GM23338 (cell line): ENCODE measurements around the gene SETX. TPM values are rescaled to one million over a fixed set of nuclear protein-coding genes. Genes with fewer than 3 reads are reported as not detected.

ENCODE experiments used
- ATAC-seq: fragments of 200-7000 bp; cut with Tn5 transposase; 3 replicates; pipeline ENCODE4 v1.9.1; 2020
- DNase-seq: peaks from one replicate; pipeline ENCODE4 v3.0.0-alpha.2; 2015; ENCODE audit warnings: low spot score
- H2AFZ ChIP-seq: fragments of 200-600 bp; sonication (generic); 2 replicates; pipeline ENCODE4 v1.8.0; 2016; ENCODE audit warnings: antibody characterized with exemption, mild to moderate bottlenecking, moderate library complexity
- H3F3A ChIP-seq: fragments of 200-600 bp; sonication (generic); replicated peaks from 2 replicates; pipeline ENCODE4 v1.8.0; 2017; ENCODE audit warnings: antibody characterized with exemption, mixed run types, low read depth
- H3K27ac ChIP-seq: fragments of 200-600 bp; sonication (generic); 2 replicates; pipeline ENCODE4 v1.6.1; 2016; ENCODE audit warnings: low read depth
- H3K27me3 ChIP-seq: fragments of 200-600 bp; sonication (generic); 2 replicates; pipeline ENCODE4 v1.8.0; 2016; ENCODE audit warnings: mild to moderate bottlenecking, mixed run types, moderate library complexity; ENCODE audit not compliant: insufficient read depth
- H3K36me3 ChIP-seq: fragments of 200-600 bp; sonication (generic); 2 replicates; pipeline ENCODE4 v1.8.0; 2016; ENCODE audit warnings: mild to moderate bottlenecking; ENCODE audit not compliant: insufficient read depth
- H3K4me1 ChIP-seq: fragments of 200-600 bp; sonication (generic); 2 replicates; pipeline ENCODE4 v1.8.0; 2016; ENCODE audit warnings: mild to moderate bottlenecking, moderate library complexity; ENCODE audit not compliant: insufficient read depth
- H3K4me2 ChIP-seq: fragments of 200-600 bp; sonication (generic); 2 replicates; pipeline ENCODE4 v1.7.1; 2017; ENCODE audit warnings: mixed run types
- H3K4me3 ChIP-seq: fragments of 200-600 bp; sonication (generic); 2 replicates; pipeline ENCODE4 v1.6.1; 2016; ENCODE audit warnings: mixed run types
- H3K79me2 ChIP-seq: fragments of 200-600 bp; sonication (generic); replicated peaks from 2 replicates; pipeline ENCODE4 v1.8.0; 2017; ENCODE audit warnings: mild to moderate bottlenecking; ENCODE audit not compliant: insufficient read depth
- H3K9me2 ChIP-seq: fragments of 200-600 bp; sonication (generic); 2 replicates; pipeline ENCODE4 v1.8.0; 2017; ENCODE audit not compliant: insufficient read depth
- H4K20me1 ChIP-seq: fragments of 200-600 bp; sonication (generic); replicated peaks from 2 replicates; pipeline ENCODE4 v1.8.0; 2017; ENCODE audit warnings: mild to moderate bottlenecking; ENCODE audit not compliant: insufficient read depth
- H3K27ac Mint-ChIP-seq: 2 replicates; pipeline ENCODE4 v1.8.0; 2020; ENCODE audit warnings: inconsistent platforms, mild to moderate bottlenecking, moderate library complexity, mixed read lengths
- H3K27me3 Mint-ChIP-seq: 3 replicates; pipeline ENCODE4 v1.8.0; 2022; ENCODE audit warnings: low read depth, mild to moderate bottlenecking, moderate library complexity, mixed read lengths, inconsistent platforms; ENCODE audit not compliant: insufficient read depth, poor library complexity
- H3K36me3 Mint-ChIP-seq: 3 replicates; pipeline ENCODE4 v1.8.0; 2021; ENCODE audit warnings: low read depth, mild to moderate bottlenecking, inconsistent platforms, moderate library complexity, mixed read lengths
- H3K4me1 Mint-ChIP-seq: 3 replicates; pipeline ENCODE4 v1.8.0; 2020; ENCODE audit warnings: mild to moderate bottlenecking, inconsistent platforms, mixed read lengths
- H3K4me3 Mint-ChIP-seq: 3 replicates; pipeline ENCODE4 v1.8.0; 2021; ENCODE audit warnings: moderate library complexity, mild to moderate bottlenecking, inconsistent platforms, mixed read lengths
- H3K9me3 Mint-ChIP-seq: 3 replicates; pipeline ENCODE4 v1.8.0; 2020; ENCODE audit warnings: moderate library complexity, mild to moderate bottlenecking, inconsistent platforms, mixed read lengths
- EZH2 ChIP-seq: fragments of 200-600 bp; sonication (generic); IDR thresholded peaks from one replicate; pipeline ENCODE4 v1.8.0; 2017; ENCODE audit warnings: antibody characterized with exemption, mild to moderate bottlenecking, low read depth; ENCODE audit not compliant: unreplicated experiment
- JUNB ChIP-seq: IDR thresholded peaks from one replicate; pipeline ENCODE4 v1.6.1; 2016; ENCODE audit warnings: antibody characterized with exemption; ENCODE audit not compliant: unreplicated experiment
- POLR2AphosphoS5 ChIP-seq: IDR thresholded peaks from 2 replicates; pipeline ENCODE4 v1.6.1; 2016; ENCODE audit warnings: antibody characterized with exemption, low read depth
- STAT1 ChIP-seq: IDR thresholded peaks from one replicate; pipeline ENCODE4 v1.6.1; 2016; ENCODE audit warnings: antibody characterized with exemption; ENCODE audit not compliant: unreplicated experiment
- ZNF331 ChIP-seq: fragments of 250-450 bp; sonication (Bioruptor Pico); IDR thresholded peaks from 2 replicates; pipeline ENCODE4 v1.5.0; 2020; ENCODE audit warnings: low read depth, mild to moderate bottlenecking, moderate library complexity
- polyA plus RNA-seq: library from polyadenylated mRNA; unstranded; fragments of >200 nt; fragmentation: Nextera tagmentation; extraction: Ambion mirVana; gene quantifications from 2 replicates; pipeline ENCODE4 v1.2.1, GENCODE V29; 2016
- total RNA-seq: library from RNA; depleted of rRNA; stranded (reverse); fragments of >200 nt; shearing (Covaris generic); gene quantifications from 2 replicates; pipeline ENCODE4 v1.2.3, GENCODE V29; 2014
- TF ChIP-seq, protein P1 (sequence below): fragments of 250-450 bp; sonication (Bioruptor Pico); IDR thresholded peaks from 2 replicates; pipeline ENCODE4 v1.5.0; 2020; ENCODE audit warnings: mild to moderate bottlenecking, moderate library complexity

SETX gene
- total and polyA plus RNA-seq, 2 experiments from 2014 or later, result 17.5 to 49.9 TPM

DNA sequence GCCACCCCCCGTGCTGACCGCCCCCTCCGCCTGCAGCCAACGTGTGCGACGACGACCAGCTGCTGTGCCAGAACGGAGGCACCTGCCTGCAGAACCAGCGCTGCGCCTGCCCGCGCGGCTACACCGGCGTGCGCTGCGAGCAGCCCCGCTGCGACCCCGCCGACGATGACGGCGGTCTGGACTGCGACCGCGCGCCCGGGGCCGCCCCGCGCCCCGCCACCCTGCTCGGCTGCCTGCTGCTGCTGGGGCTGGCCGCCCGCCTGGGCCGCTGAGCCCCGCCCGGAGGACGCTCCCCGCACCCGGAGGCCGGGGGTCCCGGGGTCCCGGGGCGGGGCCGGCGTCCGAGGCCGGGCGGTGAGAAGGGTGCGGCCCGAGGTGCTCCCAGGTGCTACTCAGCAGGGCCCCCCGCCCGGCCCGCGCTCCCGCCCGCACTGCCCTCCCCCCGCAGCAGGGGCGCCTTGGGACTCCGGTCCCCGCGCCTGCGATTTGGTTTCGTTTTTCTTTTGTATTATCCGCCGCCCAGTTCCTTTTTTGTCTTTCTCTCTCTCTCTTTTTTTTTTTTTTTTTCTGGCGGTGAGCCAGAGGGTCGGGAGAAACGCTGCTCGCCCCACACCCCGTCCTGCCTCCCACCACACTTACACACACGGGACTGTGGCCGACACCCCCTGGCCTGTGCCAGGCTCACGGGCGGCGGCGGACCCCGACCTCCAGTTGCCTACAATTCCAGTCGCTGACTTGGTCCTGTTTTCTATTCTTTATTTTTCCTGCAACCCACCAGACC, 112.8 kb downstream of the SETX start:
- H3K36me3 Mint-ChIP-seq, result no peaks in the 10 kb centered on the region
- no peaks in the 10 kb centered on the region for H4K20me1 ChIP-seq
- peak overlapping the region; percentile 83 for H3K4me3 ChIP-seq
- H3K27ac ChIP-seq, result no peak overlapping the region
- H3F3A ChIP-seq, result no peaks in the 10 kb centered on the region
- H3K4me1 ChIP-seq, result peaks cover 27% of the 10 kb centered on the region
- H3K79me2 ChIP-seq, result no peaks in the 10 kb centered on the region
- H3K27me3 ChIP-seq, result peaks cover 28% of the 10 kb centered on the region
- peak overlapping the region; percentile 80 for H3K4me3 Mint-ChIP-seq
- peaks cover 46% of the 10 kb centered on the region for H3K27me3 Mint-ChIP-seq
- no peaks in the 10 kb centered on the region for H3K9me3 Mint-ChIP-seq
- H3K4me1 Mint-ChIP-seq, result peaks cover 34% of the 10 kb centered on the region
- DNase-seq, result peak; percentile 51
- no peaks in the 10 kb centered on the region for H3K36me3 ChIP-seq
- peak; percentile 13 for ATAC-seq
- no peak overlapping the region for H3K27ac Mint-ChIP-seq
- peak overlapping the region; percentile 99 for H2AFZ ChIP-seq
- H3K4me2 ChIP-seq, result peak overlapping the region; percentile 99
- TF ChIP-seq EZH2 (peak; percentile 28), POLR2AphosphoS5 (no peak), JUNB (no peak), STAT1 (no peak), ZNF331 (CRISPR knock-in tag) (no peak)
- TF ChIP-seq, protein P1, sequence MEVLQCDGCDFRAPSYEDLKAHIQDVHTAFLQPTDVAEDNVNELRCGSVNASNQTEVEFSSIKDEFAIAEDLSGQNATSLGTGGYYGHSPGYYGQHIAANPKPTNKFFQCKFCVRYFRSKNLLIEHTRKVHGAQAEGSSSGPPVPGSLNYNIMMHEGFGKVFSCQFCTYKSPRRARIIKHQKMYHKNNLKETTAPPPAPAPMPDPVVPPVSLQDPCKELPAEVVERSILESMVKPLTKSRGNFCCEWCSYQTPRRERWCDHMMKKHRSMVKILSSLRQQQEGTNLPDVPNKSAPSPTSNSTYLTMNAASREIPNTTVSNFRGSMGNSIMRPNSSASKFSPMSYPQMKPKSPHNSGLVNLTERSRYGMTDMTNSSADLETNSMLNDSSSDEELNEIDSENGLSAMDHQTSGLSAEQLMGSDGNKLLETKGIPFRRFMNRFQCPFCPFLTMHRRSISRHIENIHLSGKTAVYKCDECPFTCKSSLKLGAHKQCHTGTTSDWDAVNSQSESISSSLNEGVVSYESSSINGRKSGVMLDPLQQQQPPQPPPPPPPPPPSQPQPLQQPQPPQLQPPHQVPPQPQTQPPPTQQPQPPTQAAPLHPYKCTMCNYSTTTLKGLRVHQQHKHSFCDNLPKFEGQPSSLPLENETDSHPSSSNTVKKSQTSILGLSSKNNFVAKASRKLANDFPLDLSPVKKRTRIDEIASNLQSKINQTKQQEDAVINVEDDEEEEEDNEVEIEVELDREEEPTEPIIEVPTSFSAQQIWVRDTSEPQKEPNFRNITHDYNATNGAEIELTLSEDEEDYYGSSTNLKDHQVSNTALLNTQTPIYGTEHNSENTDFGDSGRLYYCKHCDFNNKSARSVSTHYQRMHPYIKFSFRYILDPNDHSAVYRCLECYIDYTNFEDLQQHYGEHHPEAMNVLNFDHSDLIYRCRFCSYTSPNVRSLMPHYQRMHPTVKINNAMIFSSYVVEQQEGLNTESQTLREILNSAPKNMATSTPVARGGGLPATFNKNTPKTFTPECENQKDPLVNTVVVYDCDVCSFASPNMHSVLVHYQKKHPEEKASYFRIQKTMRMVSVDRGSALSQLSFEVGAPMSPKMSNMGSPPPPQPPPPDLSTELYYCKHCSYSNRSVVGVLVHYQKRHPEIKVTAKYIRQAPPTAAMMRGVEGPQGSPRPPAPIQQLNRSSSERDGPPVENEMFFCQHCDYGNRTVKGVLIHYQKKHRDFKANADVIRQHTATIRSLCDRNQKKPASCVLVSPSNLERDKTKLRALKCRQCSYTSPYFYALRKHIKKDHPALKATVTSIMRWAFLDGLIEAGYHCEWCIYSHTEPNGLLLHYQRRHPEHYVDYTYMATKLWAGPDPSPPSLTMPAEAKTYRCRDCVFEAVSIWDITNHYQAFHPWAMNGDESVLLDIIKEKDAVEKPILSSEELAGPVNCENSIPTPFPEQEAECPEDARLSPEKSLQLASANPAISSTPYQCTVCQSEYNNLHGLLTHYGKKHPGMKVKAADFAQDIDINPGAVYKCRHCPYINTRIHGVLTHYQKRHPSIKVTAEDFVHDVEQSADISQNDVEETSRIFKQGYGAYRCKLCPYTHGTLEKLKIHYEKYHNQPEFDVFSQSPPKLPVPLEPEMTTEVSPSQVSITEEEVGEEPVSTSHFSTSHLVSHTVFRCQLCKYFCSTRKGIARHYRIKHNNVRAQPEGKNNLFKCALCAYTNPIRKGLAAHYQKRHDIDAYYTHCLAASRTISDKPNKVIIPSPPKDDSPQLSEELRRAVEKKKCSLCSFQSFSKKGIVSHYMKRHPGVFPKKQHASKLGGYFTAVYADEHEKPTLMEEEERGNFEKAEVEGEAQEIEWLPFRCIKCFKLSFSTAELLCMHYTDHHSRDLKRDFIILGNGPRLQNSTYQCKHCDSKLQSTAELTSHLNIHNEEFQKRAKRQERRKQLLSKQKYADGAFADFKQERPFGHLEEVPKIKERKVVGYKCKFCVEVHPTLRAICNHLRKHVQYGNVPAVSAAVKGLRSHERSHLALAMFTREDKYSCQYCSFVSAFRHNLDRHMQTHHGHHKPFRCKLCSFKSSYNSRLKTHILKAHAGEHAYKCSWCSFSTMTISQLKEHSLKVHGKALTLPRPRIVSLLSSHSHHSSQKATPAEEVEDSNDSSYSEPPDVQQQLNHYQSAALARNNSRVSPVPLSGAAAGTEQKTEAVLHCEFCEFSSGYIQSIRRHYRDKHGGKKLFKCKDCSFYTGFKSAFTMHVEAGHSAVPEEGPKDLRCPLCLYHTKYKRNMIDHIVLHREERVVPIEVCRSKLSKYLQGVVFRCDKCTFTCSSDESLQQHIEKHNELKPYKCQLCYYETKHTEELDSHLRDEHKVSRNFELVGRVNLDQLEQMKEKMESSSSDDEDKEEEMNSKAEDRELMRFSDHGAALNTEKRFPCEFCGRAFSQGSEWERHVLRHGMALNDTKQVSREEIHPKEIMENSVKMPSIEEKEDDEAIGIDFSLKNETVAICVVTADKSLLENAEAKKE, result no peak
- H3K9me2 ChIP-seq, result no peaks in the 10 kb centered on the region
